ENCODE measurements around the gene ZNF8.

The ZNF8 gene

GRCh38 chr19:58291943-58292342 lies 13.2 kb downstream of the ZNF8 start:
- H3K27me3 ChIP-seq (ENCODE audit: low read length): no peaks in the 10 kb centered on the region
- no peaks in the 10 kb centered on the region for H3K9me2 ChIP-seq (replicated peaks; ENCODE audit: insufficient read depth, low read length)
- H3K4me2 ChIP-seq (ENCODE audit: low read depth, low read length, poor library complexity, severe bottlenecking): no peak overlapping the region
- no peaks in the 10 kb centered on the region for H3F3A ChIP-seq (ENCODE audit: insufficient read depth)
- no peak overlapping the region for H3K9ac ChIP-seq (ENCODE audit: low read length)
- H3K4me3 ChIP-seq (ENCODE audit: insufficient read depth, low read length, poor library complexity, severe bottlenecking): no peak overlapping the region
- no peaks in the 10 kb centered on the region for H3K9me3 ChIP-seq (ENCODE audit: insufficient read depth, low read length)
- H3K36me3 ChIP-seq (ENCODE audit: low read length): peaks cover 26% of the 10 kb centered on the region
- H4K20me1 ChIP-seq (ENCODE audit: low read depth, low read length): no peaks in the 10 kb centered on the region
- H3K79me2 ChIP-seq (ENCODE audit: insufficient read depth, low read length): peaks cover 14% of the 10 kb centered on the region
- H2AFZ ChIP-seq (ENCODE audit: low read depth, low read length, severe bottlenecking): no peak overlapping the region
- no peak for TF ChIP-seq CTCF (IDR thresholded peaks at IDR 0.05; ENCODE audit: insufficient read depth, low read length, poor library complexity, severe bottlenecking)
- TF ChIP-seq EZH2phosphoT487 (conservative IDR thresholded peaks at IDR 0.05; ENCODE audit: low read length): no peak
- H3K27ac ChIP-seq (ENCODE audit: low read depth, low read length): no peak overlapping the region

- Histone ChIP-seq H3K27ac (ENCODE audit: low read depth, low read length) (no peak overlapping the region), H3K9me3 (ENCODE audit: insufficient read depth, low read length) (no peaks in the 10 kb centered on the region), H3K4me3 (ENCODE audit: insufficient read depth, low read length, poor library complexity, severe bottlenecking) (no peak overlapping the region), H3F3A (ENCODE audit: insufficient read depth) (no peaks in the 10 kb centered on the region), H3K9me2 (replicated peaks; ENCODE audit: insufficient read depth, low read length) (no peaks in the 10 kb centered on the region), H3K9ac (ENCODE audit: low read length) (no peak overlapping the region), H2AFZ (ENCODE audit: low read depth, low read length, severe bottlenecking) (no peak overlapping the region), H4K20me1 (ENCODE audit: low read depth, low read length) (no peaks in the 10 kb centered on the region), H3K4me2 (ENCODE audit: low read depth, low read length, poor library complexity, severe bottlenecking) (no peak overlapping the region), H3K27me3 (ENCODE audit: low read length) (no peaks in the 10 kb centered on the region), H3K79me2 (ENCODE audit: insufficient read depth, low read length) (peaks cover 30% of the 10 kb centered on the region), H3K36me3 (ENCODE audit: low read length) (peaks cover 26% of the 10 kb centered on the region)
- TF ChIP-seq EZH2phosphoT487 (conservative IDR thresholded peaks at IDR 0.05; ENCODE audit: low read length) (no peak), CTCF (IDR thresholded peaks at IDR 0.05; ENCODE audit: insufficient read depth, low read length, poor library complexity, severe bottlenecking) (no peak)
Observed at GRCh38 chr19:58294743-58295374, 16.1 kb downstream of the ZNF8 start.

- peaks cover 26% of the 10 kb centered on the region for H3K36me3 ChIP-seq (ENCODE audit: low read length)
- TF ChIP-seq CTCF (IDR thresholded peaks at IDR 0.05; ENCODE audit: insufficient read depth, low read length, poor library complexity, severe bottlenecking) (no peak), EZH2phosphoT487 (conservative IDR thresholded peaks at IDR 0.05; ENCODE audit: low read length) (no peak)
- no peaks in the 10 kb centered on the region for H3K9me2 ChIP-seq (replicated peaks; ENCODE audit: insufficient read depth, low read length)
- H3F3A ChIP-seq (ENCODE audit: insufficient read depth): no peaks in the 10 kb centered on the region
- H3K4me2 ChIP-seq (ENCODE audit: low read depth, low read length, poor library complexity, severe bottlenecking): no peak overlapping the region
- no peaks in the 10 kb centered on the region for H3K9me3 ChIP-seq (ENCODE audit: insufficient read depth, low read length)
- no peak overlapping the region for H3K9ac ChIP-seq (ENCODE audit: low read length)
- no peak overlapping the region for H2AFZ ChIP-seq (ENCODE audit: low read depth, low read length, severe bottlenecking)
- no peak overlapping the region for H3K4me3 ChIP-seq (ENCODE audit: insufficient read depth, low read length, poor library complexity, severe bottlenecking)
- no peak overlapping the region for H3K27ac ChIP-seq (ENCODE audit: low read depth, low read length)
- no peaks in the 10 kb centered on the region for H3K27me3 ChIP-seq (ENCODE audit: low read length)
- no peaks in the 10 kb centered on the region for H4K20me1 ChIP-seq (ENCODE audit: low read depth, low read length)
- peaks cover 30% of the 10 kb centered on the region for H3K79me2 ChIP-seq (ENCODE audit: insufficient read depth, low read length)
Observed at GRCh38 chr19:58296104-58296503, 17.3 kb downstream of the ZNF8 start.
